Right lung (tissue), 10 donors: ENCODE data around the gene INAFM2. TPM values are rescaled to one million over a fixed set of nuclear protein-coding genes. Genes with fewer than 3 reads are reported as not detected.

Experiments
- DNase-seq, 2 donors: peaks; one replicate each; pipeline ENCODE4 v3.0.0-alpha.2; 2013
- long read RNA-seq, 8 donors: transcript quantifications; one replicate each; lab custom pipeline, GENCODE V29; 2026
- polyA plus RNA-seq, 5 donors: library from polyadenylated mRNA; unstranded; fragments of 120-200 nt; gene quantifications; one replicate each; pipeline versions ENCODE4 v1.2.1 to v1.2.3, GENCODE V29; 2013; ENCODE audit warnings: inconsistent platforms in 1 of 5, low replicate concordance in 1 of 5; ENCODE audit not compliant: insufficient read length in 5 of 5, insufficient read depth in 1 of 5

INAFM2 gene
- polyA plus RNA-seq = 10 to 100 TPM; 20.8 to 26.1 (median 22.0) TPM
- long read RNA-seq, donor 1, transcript INAFM2-202 (1 exons, 3,052 nt) = major isoform, 19 of 19 reads
- long read RNA-seq, donor 1, partial matches to known transcripts = 0 of 19 reads
- long read RNA-seq, donor 1, other reads (novel, unspliced or antisense) = 0 of 19 reads
- long read RNA-seq, donor 2, transcript INAFM2-202 (1 exons, 3,052 nt) = major isoform, 7 of 7 reads
- long read RNA-seq, donor 2, partial matches to known transcripts = 0 of 7 reads
- long read RNA-seq, donor 2, other reads (novel, unspliced or antisense) = 0 of 7 reads
- long read RNA-seq, donor 3, transcript INAFM2-202 (1 exons, 3,052 nt) = major isoform, 17 of 17 reads
- long read RNA-seq, donor 3, partial matches to known transcripts = 0 of 17 reads
- long read RNA-seq, donor 3, other reads (novel, unspliced or antisense) = 0 of 17 reads
- long read RNA-seq, donor 4, transcript INAFM2-202 (1 exons, 3,052 nt) = major isoform, 14 of 15 reads
- long read RNA-seq, donor 4, partial matches to known transcripts = 0 of 15 reads
- long read RNA-seq, donor 4, other reads (novel, unspliced or antisense) = 0 of 15 reads
- long read RNA-seq, donor 5, transcript INAFM2-202 (1 exons, 3,052 nt) = major isoform, 23 of 23 reads
- long read RNA-seq, donor 5, partial matches to known transcripts = 0 of 23 reads
- long read RNA-seq, donor 5, other reads (novel, unspliced or antisense) = 0 of 23 reads
- long read RNA-seq, donor 6, transcript INAFM2-202 (1 exons, 3,052 nt) = major isoform, 23 of 23 reads
- long read RNA-seq, donor 6, partial matches to known transcripts = 0 of 23 reads
- long read RNA-seq, donor 6, other reads (novel, unspliced or antisense) = 0 of 23 reads
- long read RNA-seq, donor 7, transcript INAFM2-202 (1 exons, 3,052 nt) = major isoform, 15 of 15 reads
- long read RNA-seq, donor 7, partial matches to known transcripts = 0 of 15 reads
- long read RNA-seq, donor 7, other reads (novel, unspliced or antisense) = 0 of 15 reads
- long read RNA-seq, donor 8, transcript INAFM2-202 (1 exons, 3,052 nt) = major isoform, 6 of 6 reads
- long read RNA-seq, donor 8, partial matches to known transcripts = 0 of 6 reads
- long read RNA-seq, donor 8, other reads (novel, unspliced or antisense) = 0 of 6 reads

GRCh38 chr15:40323239-40323952, at the start of gene INAFM2:
INAFM2 (plus strand) TSS chr15:40323692; CDS start chr15:40324056, 364 bp downstream.
- DNase-seq = peak; percentile 94

GRCh38 chr15:40274350-40275274, 48.9 kb upstream of the INAFM2 start:
- DNase-seq = peak; percentile 64 to 70

GRCh38 chr15:40275523-40275922, 48.0 kb upstream of the INAFM2 start:
- no peak for DNase-seq

- DNase-seq = no peak
These were observed 47.5 kb upstream of the INAFM2 start for GRCh38 chr15:40275954-40276353.

GRCh38 chr15:40276927-40277326, 46.6 kb upstream of the INAFM2 start:
- DNase-seq = no peak

GRCh38 chr15:40277471-40277870, 46.0 kb upstream of the INAFM2 start:
- DNase-seq = no peak

GRCh38 chr15:40278026-40278425, 45.5 kb upstream of the INAFM2 start:
- no peak for DNase-seq

- DNase-seq = peak; percentile 63 to 64
These were observed 43.9 kb upstream of the INAFM2 start for GRCh38 chr15:40279437-40280141.

GRCh38 chr15:40280260-40281056, 43.0 kb upstream of the INAFM2 start:
- DNase-seq = no peak

GRCh38 chr15:40281057-40281800, 42.3 kb upstream of the INAFM2 start:
- no peak for DNase-seq

GRCh38 chr15:40281801-40282146, 41.7 kb upstream of the INAFM2 start:
- no peak for DNase-seq

- no peak for DNase-seq
These were observed 41.2 kb upstream of the INAFM2 start for GRCh38 chr15:40282147-40282868.

- DNase-seq = no peak
These were observed 40.5 kb upstream of the INAFM2 start, which contains the start of gene ANKRD63 for GRCh38 chr15:40282869-40283614. ANKRD63 (minus strand) TSS chr15:40283064; CDS start chr15:40282586, 478 bp downstream.

- DNase-seq = no peak
These were observed 39.7 kb upstream of the INAFM2 start for GRCh38 chr15:40283615-40284300.

- peak; percentile 65 to 77 for DNase-seq
These were observed 38.3 kb upstream of the INAFM2 start for GRCh38 chr15:40285151-40285550.

- no peak for DNase-seq
These were observed 37.9 kb upstream of the INAFM2 start for GRCh38 chr15:40285554-40286011.
